Epithelial cell of proximal tubule (primary cell): Measurements from ENCODE around the gene ATG4B. TPM values are rescaled to one million over a fixed set of nuclear protein-coding genes. Genes with fewer than 3 reads are reported as not detected.

Source experiments
- DNase-seq: peaks from one replicate; pipeline ENCODE4 v3.0.0-alpha.2; 2011; ENCODE audit warnings: low read depth
- H3K4me3 ChIP-seq: 2 replicates; pipeline ENCODE4 v1.5.1; 2011; ENCODE audit warnings: low read depth, mild to moderate bottlenecking, low read length
- total RNA-seq: library from RNA; depleted of rRNA; stranded (reverse); fragments of >200 nt; gene quantifications from 2 replicates; pipeline ENCODE4 v1.2.3, GENCODE V29; 2015
- TF ChIP-seq, protein P1 (sequence below): conservative IDR thresholded peaks from 2 replicates; pipeline ENCODE4 v1.5.1; 2012; ENCODE audit warnings: low read depth, mild to moderate bottlenecking, low read length

ATG4B gene
- total RNA-seq, 1 donor from 2014 or later: 72.5 TPM

DNA sequence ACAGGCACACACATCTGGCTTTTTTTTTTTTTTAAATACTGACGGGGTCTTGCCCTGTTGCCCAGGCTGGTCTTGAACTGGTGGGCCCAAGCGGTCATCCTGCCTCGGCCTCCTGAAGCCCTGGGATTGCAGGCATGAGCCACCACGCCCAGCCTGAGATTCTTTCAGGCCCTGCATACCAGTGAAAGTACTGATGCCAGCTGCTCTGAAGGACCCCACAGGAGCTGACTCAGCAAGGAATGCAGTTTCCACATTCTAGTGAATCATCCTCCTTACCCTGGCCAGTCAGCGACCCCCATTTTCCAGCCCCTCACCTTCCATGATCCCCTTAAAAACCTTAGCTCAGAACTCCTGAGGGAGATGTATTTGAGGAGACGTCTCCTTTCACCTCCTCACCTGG lies 55.0 kb downstream of the ATG4B start:
- TF ChIP-seq, protein P1, sequence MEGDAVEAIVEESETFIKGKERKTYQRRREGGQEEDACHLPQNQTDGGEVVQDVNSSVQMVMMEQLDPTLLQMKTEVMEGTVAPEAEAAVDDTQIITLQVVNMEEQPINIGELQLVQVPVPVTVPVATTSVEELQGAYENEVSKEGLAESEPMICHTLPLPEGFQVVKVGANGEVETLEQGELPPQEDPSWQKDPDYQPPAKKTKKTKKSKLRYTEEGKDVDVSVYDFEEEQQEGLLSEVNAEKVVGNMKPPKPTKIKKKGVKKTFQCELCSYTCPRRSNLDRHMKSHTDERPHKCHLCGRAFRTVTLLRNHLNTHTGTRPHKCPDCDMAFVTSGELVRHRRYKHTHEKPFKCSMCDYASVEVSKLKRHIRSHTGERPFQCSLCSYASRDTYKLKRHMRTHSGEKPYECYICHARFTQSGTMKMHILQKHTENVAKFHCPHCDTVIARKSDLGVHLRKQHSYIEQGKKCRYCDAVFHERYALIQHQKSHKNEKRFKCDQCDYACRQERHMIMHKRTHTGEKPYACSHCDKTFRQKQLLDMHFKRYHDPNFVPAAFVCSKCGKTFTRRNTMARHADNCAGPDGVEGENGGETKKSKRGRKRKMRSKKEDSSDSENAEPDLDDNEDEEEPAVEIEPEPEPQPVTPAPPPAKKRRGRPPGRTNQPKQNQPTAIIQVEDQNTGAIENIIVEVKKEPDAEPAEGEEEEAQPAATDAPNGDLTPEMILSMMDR: no peak
- H3K4me3 ChIP-seq: no peak overlapping the region
- DNase-seq: no peak

GRCh38 chr2:241695651-241696050 lies 58.2 kb downstream of the ATG4B start:
- no peak for DNase-seq
- H3K4me3 ChIP-seq: no peak overlapping the region
- TF ChIP-seq, protein P1: no peak

DNA sequence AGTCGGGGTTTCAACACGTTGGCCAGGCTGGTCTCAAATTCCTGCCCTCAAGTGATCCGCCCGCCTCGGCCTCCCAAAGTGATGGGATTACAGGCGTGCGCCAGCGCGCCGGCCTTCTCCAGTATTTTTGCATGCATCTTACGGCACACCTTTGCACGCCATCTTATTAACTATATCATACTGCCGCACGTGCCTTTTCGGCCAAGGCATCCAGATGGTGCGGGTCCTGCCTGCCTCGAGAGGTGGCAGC lies 63.6 kb downstream of the ATG4B start:
- TF ChIP-seq, protein P1: peak; percentile 32
- H3K4me3 ChIP-seq: peak overlapping the region; percentile 71
- DNase-seq: no peak

GRCh38 chr2:241701399-241702154 lies 64.1 kb downstream of the ATG4B start, which contains the start of gene ING5:
Gene ING5, plus strand, starts transcription at chr2:241702039. Its CDS starts 27 bp downstream, at chr2:241702066.
- TF ChIP-seq, protein P1: no peak
- DNase-seq: no peak
- peak within 1 kb of the TSS; percentile 82 for H3K4me3 ChIP-seq

GRCh38 chr2:241702155-241703031 lies 64.9 kb downstream of the ATG4B start:
- TF ChIP-seq, protein P1: peak; percentile 44
- no peak for DNase-seq
- H3K4me3 ChIP-seq: peak overlapping the region; percentile 82

- TF ChIP-seq, protein P1: no peak
- H3K4me3 ChIP-seq: peak overlapping the region; percentile 82
- no peak for DNase-seq
Observed at GRCh38 chr2:241703032-241703604, 65.6 kb downstream of the ATG4B start.
